Prostate gland (tissue), 2 donors: ENCODE data around the gene TRIM75.

ENCODE experiments used
- CTCF ChIP-seq, 4 experiments: fragments of 200-600 bp in 2 of 4; fragments of 450-650 bp in 2 of 4; sonication (generic) in 2 of 4; IDR thresholded peaks; 1 replicate in 3 of 4; 2 replicates in 1 of 4; pipeline ENCODE4 v1.5.1; 2016 to 2019; ENCODE audit warnings: antibody characterized with exemption in 4 of 4, mild to moderate bottlenecking in 2 of 4, moderate library complexity in 2 of 4
- POLR2A ChIP-seq: fragments of 450-650 bp; IDR thresholded peaks from one replicate; pipeline ENCODE4 v1.6.1; 2016; ENCODE audit warnings: antibody characterized with exemption, mild to moderate bottlenecking
- POLR2AphosphoS5 ChIP-seq: sonication (generic); formaldehyde crosslinking; IDR thresholded peaks from one replicate; pipeline ENCODE4 v1.6.1; 2017; ENCODE audit warnings: antibody characterized with exemption

GRCh38 chr4:165006456-165006855, 47.2 kb upstream of the TRIM75 start:
- TF ChIP-seq CTCF (IDR thresholded peaks at IDR 0.05) = no peak
- no peak for TF ChIP-seq POLR2A
- TF ChIP-seq POLR2AphosphoS5 = no peak
